NCI-H1105 treated with DMSO at 0.1 percent for 48 hours (cell line): ENCODE results near the gene MAN2A1.
"Not testable (repeated sequence)": the region's sequence is repeated elsewhere in the genome, so short reads cannot be mapped to it uniquely, and the experiment has no call there.

Source experiments
- DNase-seq: peaks from one replicate; lab custom pipeline; 2025; lab: John Stamatoyannopoulos, UW

Gene MAN2A1

DNA sequence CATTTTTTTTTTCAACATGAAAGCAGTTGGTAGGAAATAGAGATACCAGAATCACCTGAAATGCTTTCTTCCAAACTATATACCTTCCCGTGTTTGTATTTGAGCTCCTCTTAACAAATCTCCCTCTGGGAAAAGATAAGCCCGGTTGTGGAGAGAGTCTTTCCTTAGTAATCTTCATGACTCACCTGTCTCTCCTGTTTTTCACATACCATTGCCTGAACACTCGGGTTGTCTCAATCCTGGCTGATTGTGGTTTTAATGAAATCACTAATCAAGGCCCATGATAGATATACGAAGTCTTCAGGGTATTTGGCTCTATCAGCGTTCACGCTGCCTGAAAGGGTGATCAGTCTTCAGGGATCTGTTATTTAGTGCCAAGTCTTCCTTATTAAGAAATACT is 136.7 kb downstream of the MAN2A1 start:
- no peak for DNase-seq

DNA sequence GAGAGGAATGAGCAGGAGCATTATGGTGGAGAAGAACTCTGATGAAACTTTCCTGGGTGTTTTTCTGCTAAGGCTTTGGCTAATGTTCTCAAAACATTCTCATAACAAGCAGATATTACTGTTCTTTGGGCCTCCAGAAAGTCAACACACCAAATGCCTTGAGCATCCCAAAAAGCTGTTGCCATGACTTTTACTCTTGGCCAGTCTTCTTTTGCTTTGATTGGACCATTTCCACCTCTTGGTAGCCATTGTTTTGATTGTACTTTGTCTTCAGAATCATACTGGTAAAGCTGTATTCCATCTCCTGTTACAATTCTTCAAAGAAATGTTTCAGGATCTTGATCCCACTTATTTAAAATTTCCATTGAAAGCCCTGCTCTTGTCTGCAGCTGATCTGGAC is 139.6 kb downstream of the MAN2A1 start:
- no peak for DNase-seq

DNA sequence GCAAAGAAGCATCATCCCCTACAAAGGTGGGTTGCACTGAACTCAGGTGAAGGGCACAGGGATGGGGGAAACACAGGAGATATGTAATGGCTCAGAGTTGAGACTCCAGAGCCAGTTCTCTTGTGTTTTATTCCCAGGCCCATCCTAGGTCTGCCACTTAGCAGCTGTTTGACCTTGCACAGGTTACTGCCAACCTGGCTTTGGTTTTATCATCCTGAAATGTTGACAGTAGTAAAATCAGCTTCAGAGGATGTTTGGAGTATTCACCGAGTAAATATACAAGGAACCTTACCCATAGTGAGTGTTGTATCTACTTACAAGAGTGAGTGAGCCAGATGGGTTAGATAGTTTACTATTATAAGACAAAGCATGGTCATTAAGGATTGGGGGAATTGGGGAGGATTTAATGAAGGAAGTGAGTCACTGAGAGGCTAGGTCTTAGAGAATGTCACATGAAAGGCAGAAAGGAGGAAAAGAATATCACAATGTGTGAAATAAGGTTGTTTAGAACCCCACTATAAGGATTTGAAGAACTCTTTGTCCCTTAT is 141.3 kb downstream of the MAN2A1 start:
- DNase-seq = no peak

DNA sequence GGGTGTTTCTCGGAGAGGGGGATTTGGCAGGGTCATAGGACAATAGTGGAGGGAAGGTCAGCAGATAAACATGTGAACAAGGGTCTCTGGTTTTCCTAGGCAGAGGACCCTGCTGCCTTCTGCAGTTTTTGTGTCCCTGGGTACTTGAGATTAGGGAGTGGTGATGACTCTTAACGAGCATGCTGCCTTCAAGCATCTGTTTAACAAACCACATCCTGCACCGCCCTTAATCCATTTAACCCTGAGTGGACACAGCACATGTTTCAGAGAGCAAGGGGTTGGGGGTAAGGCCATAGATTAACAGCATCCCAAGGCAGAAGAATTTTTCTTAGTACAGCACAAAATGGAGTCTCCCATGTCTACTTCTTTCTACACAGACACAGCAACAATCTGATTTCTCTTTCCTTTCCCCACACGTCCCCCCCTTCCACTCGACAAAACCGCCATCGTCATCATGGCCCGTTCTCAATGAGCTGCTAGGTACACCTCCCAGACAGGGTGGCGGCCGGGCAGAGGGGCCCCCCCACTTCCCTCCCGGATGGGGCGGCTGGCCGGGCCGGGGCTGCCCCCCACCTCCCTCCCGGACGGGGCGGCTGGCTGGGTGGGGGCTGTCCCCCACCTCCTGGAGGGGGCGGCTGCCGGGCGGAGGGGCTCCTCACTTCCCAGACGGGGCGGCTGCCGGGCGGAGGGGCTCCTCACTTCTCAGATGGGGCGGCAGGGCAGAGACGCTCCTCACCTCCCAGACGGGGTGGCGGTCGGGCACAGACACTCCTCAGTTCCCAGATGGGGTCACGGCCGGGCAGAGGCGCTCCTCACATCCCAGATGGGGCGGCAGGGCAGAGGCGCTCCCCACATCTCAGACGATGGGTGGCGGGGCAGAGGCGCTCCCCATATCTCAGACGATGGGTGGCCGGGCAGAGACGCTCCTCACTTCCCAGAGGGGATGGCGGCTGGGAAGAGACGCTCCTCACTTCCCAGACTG is 142.8 kb downstream of the MAN2A1 start:
- DNase-seq = not testable (repeated sequence)

DNA sequence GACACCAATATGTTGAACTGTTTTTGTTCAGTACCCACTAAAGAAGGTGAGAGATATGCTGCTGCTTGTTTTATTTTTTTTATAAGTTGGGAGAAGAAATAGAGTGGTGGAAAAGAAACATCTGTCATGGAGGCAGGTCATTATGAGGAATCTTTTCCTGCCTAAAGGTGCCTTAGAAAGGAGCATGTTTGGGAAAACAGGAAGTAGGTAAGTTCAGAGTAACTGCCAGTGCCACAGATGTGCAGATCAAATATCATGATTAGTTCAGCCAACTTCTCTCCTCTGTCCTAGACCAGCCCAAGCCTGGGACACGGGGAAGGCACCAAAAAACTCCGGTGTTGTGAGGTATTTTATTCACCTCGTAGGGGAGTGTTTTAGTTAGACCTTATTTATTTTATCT is 144.2 kb downstream of the MAN2A1 start:
- no peak for DNase-seq

DNA sequence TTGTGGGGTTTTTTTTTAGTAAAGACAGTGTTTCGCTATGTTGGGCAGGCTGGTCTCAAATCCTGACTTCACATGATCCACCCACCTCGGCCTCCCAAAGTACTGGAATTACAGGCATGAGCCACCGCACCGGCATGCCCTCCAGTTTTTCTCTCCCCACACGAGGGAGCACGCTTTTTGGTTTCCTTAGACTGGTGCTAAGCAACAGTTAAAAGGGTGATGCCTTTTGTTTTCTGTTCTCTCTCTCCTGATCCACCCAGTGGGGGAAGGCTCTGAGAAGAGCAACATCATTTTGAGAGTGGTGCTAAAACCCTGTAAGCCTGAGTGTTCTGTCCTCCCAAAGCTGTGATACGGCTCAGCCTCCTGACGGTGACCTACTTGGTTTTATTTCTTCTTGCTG is 146.6 kb downstream of the MAN2A1 start:
- no peak for DNase-seq

DNA sequence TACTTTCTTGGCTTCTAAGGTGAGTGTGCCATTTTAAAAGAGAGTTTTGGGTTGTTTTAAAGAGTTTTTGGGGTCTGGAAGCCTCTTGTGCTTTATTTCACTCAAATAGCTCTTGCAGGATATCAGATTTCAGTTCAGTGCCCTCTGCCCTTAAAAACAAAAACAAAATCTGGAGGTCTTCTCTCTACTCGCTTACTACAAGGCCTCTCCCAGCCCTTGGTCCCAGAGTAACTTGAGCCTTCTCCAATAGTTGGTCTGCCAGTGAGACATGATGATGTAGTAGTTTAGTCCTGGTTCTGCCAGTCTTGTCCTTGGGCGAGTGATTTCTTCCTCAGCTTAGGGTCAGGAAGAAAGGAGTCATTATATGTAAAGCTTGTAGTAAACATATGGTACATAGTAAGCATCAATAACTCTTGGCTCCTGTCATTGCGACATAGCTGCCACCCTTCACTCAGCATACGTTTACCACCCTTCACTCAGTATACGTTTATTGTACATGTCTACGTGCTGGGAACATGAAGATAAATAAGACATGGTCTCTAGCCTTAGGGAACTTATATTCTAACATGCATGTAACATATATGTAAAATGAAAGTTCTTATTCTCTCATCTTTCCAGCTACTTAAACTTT is 147.6 kb downstream of the MAN2A1 start:
- no peak for DNase-seq

DNA sequence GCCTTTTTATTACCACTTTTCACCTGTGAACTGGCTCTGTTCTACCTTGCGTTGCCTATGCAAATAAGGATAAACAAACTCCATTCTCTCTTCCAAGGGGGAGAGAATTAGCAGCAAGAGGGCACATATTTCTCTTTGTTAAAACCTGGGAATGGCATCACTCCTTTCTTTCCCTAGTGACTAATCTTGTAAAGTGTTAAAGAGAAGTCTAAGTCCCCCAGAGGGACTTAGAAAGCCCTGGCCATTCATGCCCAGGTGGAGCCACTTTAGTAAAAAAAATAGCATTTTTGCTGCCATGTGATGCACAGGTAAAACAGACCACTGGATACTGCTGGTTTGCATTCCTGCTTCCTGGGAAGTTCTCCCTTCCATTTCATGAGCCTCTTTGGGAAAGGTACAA is 148.4 kb downstream of the MAN2A1 start:
- no peak for DNase-seq

DNA sequence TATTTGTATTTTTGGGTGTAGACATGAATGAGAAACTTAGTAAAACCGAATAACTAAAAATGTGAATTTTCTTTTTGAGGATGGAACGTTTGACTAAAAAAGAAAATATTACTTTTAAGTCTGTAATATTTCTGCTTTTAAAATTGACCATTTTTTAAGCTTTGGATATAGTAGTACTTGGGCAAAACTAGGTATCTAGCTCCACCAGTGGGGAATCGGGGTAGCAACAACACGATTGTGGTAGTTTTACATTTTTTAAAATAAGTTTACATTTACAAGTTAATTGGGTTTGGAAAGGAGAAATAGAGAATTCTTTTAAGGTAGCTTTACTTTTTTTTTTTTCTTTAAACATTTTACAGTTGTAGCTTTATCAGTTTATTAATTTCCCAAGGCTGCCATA is 154.4 kb downstream of the MAN2A1 start:
- no peak for DNase-seq

DNA sequence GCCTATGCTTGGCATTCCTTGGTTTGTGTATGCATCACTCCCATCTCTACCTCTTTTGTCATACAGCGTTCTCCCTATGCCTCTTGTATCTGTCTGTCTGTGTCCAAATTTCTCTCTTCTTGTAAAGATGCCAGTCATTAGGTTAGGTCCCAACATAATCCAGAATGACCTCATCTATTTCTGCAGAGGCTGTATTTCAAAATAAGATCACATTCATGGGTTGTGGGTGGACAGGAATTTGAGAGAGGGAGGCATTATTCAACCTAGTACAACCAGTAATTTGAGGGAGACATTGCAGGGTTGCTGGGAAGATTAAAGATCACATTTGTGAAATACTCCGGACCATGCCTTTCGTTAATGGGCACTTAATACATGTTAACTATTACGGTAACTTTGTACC is 155.0 kb downstream of the MAN2A1 start:
- no peak for DNase-seq

DNA sequence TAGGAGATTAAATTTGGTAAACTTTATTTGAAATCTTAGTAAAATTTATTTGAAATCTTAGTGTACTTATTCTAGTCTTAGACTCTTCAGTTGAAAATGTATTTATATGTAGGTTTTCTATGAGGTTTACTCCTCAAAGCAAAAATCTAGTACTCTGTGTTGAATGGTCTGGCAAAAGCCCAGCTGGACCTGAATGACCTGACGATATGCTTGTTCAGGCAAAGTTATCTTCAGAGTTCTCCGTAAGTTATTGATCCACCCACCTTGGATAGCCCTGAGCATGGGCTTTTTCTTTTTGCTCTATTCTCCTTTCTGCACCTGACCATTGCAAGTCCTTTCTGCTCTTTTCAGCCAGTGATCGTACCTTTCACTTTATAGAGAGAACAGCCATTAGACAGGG is 158.4 kb downstream of the MAN2A1 start:
- no peak for DNase-seq

DNA sequence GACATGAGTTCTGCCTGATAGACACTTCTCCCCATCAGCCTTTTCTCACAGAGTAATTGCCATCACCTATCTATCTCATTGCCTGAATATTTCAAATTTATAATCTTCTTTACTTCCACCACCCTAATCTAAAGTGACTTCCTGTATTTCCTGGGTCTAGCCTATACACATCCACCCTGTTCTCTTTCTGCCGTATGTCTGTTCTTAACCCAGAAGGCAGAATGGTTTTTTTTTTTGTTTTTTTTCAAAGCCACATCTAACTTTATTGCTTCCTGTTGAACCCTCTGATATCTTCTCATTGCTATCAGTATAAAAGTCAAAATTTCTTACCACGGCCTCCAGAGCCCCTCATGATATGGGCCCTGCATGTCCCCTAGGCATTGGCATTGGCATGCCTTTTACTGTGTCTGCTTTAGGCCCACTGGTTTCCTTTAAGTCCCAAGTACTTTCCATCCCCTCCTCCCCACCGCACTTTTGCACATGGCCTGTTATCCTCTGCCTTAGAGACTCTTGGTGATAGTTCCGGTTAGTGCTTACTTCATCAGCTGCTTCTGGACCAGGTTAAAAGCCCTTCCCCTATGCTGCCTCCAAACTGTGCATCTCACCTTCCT is 159.9 kb downstream of the MAN2A1 start:
- no peak for DNase-seq

DNA sequence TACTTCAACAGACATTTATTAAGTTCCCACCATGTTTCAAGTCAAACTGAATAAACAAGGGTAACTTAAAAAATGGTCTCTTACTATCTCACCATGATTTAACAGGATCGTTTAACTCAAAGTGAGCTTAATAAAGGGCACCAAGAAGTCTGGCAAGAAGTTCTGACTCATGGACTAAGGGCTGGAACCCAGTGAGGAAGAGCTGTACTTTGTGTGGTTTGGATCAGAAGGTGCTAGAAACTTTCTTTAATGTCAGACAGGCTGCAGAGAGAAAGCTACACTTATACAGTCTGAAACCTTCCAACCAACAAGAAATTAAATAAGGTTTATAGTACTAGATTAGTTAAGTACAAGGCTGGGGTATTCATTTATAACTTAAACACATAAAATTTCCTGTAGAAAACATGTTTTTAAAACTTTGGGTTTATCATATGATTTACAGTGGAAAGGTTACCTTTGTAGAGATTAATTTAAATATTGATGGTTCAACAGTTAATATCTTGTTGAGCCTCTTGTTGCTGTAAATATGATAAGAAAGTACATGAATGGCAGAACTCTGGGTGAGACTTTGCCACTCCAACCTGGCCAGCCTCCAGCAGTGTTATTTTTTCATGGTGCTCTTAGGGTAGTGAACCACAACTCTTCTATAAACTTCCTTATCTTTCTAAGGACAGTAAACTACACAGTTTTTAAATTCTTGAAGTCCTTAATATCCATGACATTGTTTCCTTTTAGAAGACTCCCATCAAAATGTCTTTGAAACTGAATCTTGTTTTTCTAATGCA is 162.8 kb downstream of the MAN2A1 start:
- DNase-seq = no peak

DNA sequence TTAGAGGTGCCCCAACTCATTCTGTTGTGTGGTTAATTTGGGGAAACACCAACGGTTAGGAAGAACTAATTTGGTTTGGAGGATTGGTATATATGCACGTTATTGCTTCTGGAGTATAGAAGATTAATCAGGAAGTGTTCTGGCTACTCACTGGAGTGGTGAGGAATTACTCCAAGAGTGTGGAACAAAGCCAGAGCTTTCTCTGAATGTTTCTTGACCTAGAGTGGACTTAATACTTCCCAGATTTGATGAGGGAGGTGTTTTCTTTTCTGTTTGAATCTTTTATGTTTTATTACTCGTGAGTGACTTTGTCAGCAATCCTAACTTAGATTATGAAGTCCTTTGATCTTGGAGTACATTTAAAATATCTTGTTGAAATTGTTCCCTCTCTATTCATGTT is 163.7 kb downstream of the MAN2A1 start:
- DNase-seq = no peak

DNA sequence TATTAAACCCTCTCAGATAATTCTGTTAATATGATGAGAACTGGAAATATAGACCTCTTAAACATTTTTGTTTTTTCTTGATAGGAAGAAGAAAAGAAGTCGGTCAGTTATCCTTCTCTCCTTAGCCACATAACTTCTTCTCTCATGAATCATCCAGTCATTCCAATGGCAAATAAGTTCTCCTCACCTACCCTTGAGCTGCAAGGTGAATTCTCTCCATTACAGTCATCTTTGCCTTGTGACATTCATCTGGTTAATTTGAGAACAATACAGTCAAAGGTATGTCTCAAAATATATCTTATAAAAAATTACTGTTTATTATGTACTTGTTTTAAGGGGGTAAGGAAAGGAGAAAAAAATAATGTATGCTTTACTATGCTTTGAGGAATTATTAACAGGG is 165.3 kb downstream of the MAN2A1 start:
- DNase-seq = no peak

DNA sequence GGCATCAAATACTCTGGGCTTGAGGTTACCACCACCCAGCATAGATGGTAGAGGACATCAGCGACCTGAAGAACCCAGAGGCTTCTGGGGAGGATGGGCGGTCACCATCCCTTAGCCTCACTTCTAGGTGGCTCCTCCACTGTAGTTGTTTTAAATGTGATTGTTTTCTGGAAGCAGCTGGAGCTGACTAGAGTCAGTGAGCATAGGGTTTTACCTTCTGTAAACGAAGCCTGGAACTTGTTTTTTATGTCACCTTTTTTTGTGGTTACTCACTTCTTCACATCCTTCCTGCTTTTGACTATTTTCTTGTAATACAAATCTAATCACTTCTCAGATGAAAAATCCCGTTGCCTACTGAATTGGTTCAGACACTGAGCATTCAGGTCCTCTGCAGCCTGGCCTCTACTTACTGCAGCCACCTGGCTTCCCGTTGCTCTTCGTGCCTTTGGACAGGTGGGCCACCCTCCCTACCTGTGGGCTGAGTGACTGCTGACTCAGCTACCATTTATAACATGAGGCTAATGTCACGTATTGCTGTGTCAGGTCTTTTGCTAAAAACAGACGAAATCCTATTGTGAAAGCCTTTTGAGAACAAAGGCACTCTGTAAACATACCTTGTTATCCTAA is 167.8 kb downstream of the MAN2A1 start:
- DNase-seq = peak; percentile 66

DNA sequence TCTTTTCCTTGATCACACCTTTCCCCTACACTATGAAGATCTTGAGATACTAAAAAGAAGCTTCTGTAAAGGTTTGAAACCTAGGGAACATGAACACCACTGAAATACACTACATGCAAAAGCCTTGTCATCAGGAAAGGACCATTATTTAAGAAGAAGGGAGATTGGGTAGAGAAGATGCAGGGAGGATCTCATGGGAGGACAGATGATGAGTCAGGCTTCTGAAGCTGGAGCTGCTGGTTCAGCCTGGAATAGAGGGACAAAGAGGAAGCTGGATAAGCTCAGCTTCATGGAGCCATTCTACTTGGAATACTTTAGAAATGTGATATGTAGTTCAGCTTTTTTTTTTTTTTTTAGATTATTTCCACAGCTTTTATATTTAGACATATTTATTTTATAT is 169.8 kb downstream of the MAN2A1 start:
- no peak for DNase-seq

DNA sequence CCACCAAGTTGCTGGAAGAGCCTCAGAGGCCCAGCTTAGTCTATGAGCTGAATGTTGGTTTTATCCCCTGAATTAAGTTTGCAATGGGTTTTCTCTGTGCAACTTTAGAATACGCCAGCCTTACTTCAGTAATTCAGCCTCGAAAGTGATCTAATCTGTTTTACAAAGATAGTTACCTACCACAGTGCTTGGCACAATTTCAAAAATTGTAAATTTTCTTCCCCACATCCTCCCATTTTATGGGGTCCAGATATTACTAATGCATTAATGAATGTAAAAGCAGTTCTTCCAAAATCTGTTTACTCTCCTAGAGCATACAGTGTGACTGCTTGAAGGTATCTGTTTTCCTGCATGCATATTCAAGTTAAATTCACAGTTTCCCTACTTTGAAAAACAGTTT is 172.6 kb downstream of the MAN2A1 start:
- no peak for DNase-seq

DNA sequence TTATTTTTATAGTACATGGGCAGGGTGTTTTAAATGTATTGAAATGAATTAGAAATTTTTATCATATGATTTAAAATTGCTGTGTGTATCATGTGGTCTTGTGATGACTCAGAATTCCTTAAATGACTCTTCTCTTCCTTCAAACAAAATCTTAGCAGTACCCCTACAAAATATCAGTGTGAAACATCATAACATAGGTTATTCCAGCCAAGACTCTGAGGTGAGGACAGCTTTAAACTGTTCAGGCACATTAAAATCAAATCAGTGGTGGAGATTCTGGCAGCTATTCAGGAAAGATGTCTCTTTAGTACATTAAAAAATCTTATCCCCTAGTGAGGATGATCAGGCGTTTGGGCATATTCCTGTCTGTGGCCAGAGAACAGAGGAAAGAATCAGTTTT is 174.0 kb downstream of the MAN2A1 start:
- no peak for DNase-seq

DNA sequence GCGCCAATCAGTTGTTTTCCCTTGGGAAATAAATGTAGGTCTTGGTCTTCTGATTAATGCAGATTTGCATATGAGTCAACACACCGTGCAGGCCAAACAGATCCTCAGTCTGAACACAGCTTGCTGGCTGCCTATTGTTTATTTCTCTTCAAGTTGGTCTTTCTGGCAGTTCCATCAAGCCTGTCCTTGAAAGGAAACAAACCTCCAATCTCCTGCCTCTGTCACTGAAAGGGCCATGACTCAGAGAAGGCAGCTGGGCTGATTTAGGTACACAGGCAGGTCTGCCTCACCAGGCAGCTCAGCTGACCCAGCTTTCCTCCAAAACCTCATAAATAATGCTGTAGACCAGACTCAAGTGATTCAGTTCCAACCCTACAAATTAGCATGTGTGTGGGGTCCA is 175.9 kb downstream of the MAN2A1 start:
- no peak for DNase-seq

DNA sequence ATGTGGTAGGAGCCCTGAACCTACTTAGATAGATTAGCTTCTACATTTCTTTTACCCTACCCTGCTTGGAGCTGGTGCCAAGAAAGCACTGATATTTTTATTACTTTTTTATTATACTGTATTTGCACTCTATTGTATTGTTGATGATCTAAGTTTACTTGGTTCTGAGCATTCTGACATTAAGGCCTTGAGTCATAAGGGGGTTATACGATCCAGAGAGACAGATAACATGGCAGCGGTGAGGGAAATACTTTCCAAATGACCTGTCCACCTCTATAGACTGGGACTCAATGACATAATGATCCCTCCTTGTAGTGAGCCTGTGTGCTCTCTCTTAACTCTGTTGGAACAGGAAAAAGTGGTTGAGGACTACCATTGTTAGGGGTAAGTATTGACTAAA is 176.3 kb downstream of the MAN2A1 start:
- no peak for DNase-seq

DNA sequence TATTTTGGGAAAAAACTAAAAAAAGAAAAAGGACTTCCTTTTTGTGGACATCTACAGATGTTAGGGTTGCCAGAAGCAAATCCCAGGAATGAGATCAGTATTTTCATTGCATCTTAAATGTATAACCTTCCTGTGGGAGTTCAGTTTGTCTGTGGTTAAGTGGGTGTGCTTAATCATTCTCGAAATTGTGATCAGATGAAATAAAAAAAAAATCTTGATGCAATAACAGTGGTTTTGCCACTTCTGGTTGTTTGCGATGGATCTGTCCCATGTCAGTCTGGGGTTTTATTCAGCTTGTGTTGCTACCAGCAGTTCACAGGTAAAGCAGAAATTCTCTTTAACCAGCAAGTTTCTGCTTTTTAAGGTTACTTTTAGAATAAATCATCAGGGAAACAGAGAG is 179.0 kb downstream of the MAN2A1 start:
- DNase-seq = no peak
